ENCODE measurements around the gene LDLRAP1. TPM values are rescaled to one million over a fixed set of nuclear protein-coding genes. Genes with fewer than 3 reads are reported as not detected.

Gene LDLRAP1
- total RNA-seq, 2 donors from 2014 or later, result 13.9 to 14.5 TPM

DNA sequence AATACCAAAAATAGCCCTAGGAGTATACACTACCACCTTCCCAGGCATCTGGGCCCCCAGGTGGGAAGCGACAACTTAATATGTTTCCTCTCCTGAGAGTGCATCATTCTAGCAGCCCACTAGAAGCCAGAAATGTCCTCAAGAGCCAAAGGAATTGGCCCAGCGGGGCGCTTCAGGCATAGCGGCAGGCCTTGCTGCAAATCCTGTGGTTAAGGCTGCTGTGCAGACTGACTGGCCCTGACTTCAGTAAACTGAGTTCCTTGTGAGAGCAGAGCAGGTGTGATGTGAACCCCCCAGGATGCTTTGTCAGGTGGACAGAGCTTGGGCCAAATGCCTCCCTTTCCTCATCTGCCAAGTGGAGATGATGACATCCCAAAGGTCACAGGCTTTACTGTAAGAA, 29.7 kb upstream of the LDLRAP1 start:
- peaks cover 11% of the 10 kb centered on the region for H3K27me3 Mint-ChIP-seq (ENCODE audit: insufficient read depth)
- H3K4me3 Mint-ChIP-seq, result no peak overlapping the region
- H3K9me3 Mint-ChIP-seq, result peaks cover 8% of the 10 kb centered on the region
- TF ChIP-seq, protein P1, sequence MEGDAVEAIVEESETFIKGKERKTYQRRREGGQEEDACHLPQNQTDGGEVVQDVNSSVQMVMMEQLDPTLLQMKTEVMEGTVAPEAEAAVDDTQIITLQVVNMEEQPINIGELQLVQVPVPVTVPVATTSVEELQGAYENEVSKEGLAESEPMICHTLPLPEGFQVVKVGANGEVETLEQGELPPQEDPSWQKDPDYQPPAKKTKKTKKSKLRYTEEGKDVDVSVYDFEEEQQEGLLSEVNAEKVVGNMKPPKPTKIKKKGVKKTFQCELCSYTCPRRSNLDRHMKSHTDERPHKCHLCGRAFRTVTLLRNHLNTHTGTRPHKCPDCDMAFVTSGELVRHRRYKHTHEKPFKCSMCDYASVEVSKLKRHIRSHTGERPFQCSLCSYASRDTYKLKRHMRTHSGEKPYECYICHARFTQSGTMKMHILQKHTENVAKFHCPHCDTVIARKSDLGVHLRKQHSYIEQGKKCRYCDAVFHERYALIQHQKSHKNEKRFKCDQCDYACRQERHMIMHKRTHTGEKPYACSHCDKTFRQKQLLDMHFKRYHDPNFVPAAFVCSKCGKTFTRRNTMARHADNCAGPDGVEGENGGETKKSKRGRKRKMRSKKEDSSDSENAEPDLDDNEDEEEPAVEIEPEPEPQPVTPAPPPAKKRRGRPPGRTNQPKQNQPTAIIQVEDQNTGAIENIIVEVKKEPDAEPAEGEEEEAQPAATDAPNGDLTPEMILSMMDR (conservative IDR thresholded peaks at IDR 0.05), result no peak
- H3K36me3 Mint-ChIP-seq (ENCODE audit: low read depth), result no peaks in the 10 kb centered on the region
- Histone ChIP-seq H3K36me3 (ENCODE audit: control insufficient read depth, insufficient read depth, low read length) (no peaks in the 10 kb centered on the region), H3K4me1 (ENCODE audit: control insufficient read depth, insufficient read depth, low read length) (no peaks in the 10 kb centered on the region), H3K27me3 (ENCODE audit: control insufficient read depth, insufficient read depth, low read length, poor library complexity, severe bottlenecking) (no peaks in the 10 kb centered on the region), H3K9me3 (ENCODE audit: control insufficient read depth, low read length) (no peaks in the 10 kb centered on the region), H3K9ac (ENCODE audit: extremely low read depth, low read length, poor library complexity, severe bottlenecking) (no peak overlapping the region), H3K27ac (ENCODE audit: low read depth, low read length) (no peak overlapping the region), H3K4me3 (ENCODE audit: low read length) (no peak overlapping the region)
- DNase-seq, result no peak
- H3K4me1 Mint-ChIP-seq, result no peaks in the 10 kb centered on the region
- no peak overlapping the region for H3K27ac Mint-ChIP-seq
- WGBS, 2 experiments (ENCODE audit: insufficient coverage in 1 of 2, insufficient read length in 1 of 2), result 69 to 75% methylated on average over 4 of the region's 4 CpGs

DNA sequence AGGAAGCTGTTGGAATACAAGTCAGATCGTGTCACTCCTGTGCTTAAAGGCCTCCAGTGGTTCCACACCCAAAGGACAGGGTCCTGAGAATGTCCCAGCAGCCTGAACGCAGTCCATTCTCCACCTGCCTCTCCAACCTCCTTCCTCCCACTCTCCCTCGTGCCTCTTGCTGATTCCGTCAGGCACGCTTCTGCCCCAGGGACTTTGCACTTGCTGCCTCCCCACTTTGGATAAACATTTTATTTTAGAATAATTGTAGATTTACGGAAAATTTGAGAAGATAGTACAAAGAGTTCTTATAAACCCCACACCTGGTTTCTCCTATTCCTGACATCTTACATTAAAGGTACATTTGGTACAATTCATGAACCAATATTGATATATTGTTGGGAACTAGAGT, 28.4 kb upstream of the LDLRAP1 start:
- no peak overlapping the region for H3K9ac ChIP-seq (ENCODE audit: extremely low read depth, low read length, poor library complexity, severe bottlenecking)
- Mint-ChIP-seq H3K36me3 (ENCODE audit: low read depth) (no peaks in the 10 kb centered on the region), H3K9me3 (peaks cover 8% of the 10 kb centered on the region), H3K27ac (no peak overlapping the region), H3K27me3 (ENCODE audit: insufficient read depth) (peaks cover 11% of the 10 kb centered on the region), H3K4me1 (no peaks in the 10 kb centered on the region), H3K4me3 (no peak overlapping the region)
- no peak overlapping the region for H3K4me3 ChIP-seq (ENCODE audit: low read length)
- H3K4me1 ChIP-seq (ENCODE audit: control insufficient read depth, insufficient read depth, low read length), result no peaks in the 10 kb centered on the region
- no peak overlapping the region for H3K27ac ChIP-seq (ENCODE audit: low read depth, low read length)
- no peaks in the 10 kb centered on the region for H3K27me3 ChIP-seq (ENCODE audit: control insufficient read depth, insufficient read depth, low read length, poor library complexity, severe bottlenecking)
- TF ChIP-seq, protein P1 (conservative IDR thresholded peaks at IDR 0.05), result no peak
- no peak for DNase-seq
- WGBS, 2 experiments (ENCODE audit: insufficient coverage in 1 of 2, insufficient read length in 1 of 2), result 77 to 83% methylated on average over 1 to 6 of the region's 6 CpGs
- H3K36me3 ChIP-seq (ENCODE audit: control insufficient read depth, insufficient read depth, low read length), result no peaks in the 10 kb centered on the region
- no peaks in the 10 kb centered on the region for H3K9me3 ChIP-seq (ENCODE audit: control insufficient read depth, low read length)

DNA sequence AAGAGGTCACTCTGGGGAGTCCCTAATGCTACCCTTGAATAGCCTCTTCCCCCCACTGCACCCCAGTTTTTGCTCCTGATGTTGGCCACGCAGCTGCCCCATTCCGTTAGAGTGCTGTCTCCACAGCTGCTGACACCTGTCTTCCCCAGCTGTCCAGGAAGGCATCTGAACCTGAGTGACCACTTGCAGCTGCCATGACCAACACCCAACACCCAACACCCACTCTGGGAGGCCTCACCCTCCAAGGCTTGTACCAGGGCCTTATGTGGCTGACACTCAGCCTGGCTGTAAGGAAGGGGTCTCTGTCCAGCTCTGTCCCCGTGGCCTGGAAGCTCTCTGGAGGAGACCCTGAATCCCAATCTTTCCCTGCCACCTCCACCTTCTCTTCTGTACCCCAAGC, 26.7 kb upstream of the LDLRAP1 start:
- no peaks in the 10 kb centered on the region for H3K27me3 ChIP-seq (ENCODE audit: control insufficient read depth, insufficient read depth, low read length, poor library complexity, severe bottlenecking)
- H3K27ac ChIP-seq (ENCODE audit: low read depth, low read length), result no peak overlapping the region
- no peaks in the 10 kb centered on the region for H3K36me3 ChIP-seq (ENCODE audit: control insufficient read depth, insufficient read depth, low read length)
- no peak overlapping the region for H3K4me3 ChIP-seq (ENCODE audit: low read length)
- no peak overlapping the region for H3K9ac ChIP-seq (ENCODE audit: extremely low read depth, low read length, poor library complexity, severe bottlenecking)
- no peak for DNase-seq
- no peaks in the 10 kb centered on the region for H3K36me3 Mint-ChIP-seq (ENCODE audit: low read depth)
- no peak overlapping the region for H3K27ac Mint-ChIP-seq
- no peaks in the 10 kb centered on the region for H3K9me3 ChIP-seq (ENCODE audit: control insufficient read depth, low read length)
- no peaks in the 10 kb centered on the region for H3K4me1 ChIP-seq (ENCODE audit: control insufficient read depth, insufficient read depth, low read length)
- WGBS, 2 experiments (ENCODE audit: insufficient coverage in 1 of 2, insufficient read length in 1 of 2), result 87 to 100% methylated on average over 1 to 3 of the region's 3 CpGs
- H3K4me3 Mint-ChIP-seq, result no peak overlapping the region
- TF ChIP-seq, protein P1 (conservative IDR thresholded peaks at IDR 0.05), result no peak
- H3K4me1 Mint-ChIP-seq, result no peaks in the 10 kb centered on the region
- peaks cover 8% of the 10 kb centered on the region for H3K9me3 Mint-ChIP-seq
- H3K27me3 Mint-ChIP-seq (ENCODE audit: insufficient read depth), result peaks cover 11% of the 10 kb centered on the region
